Measurements from ENCODE around the gene TESK1.

- no peak for TF ChIP-seq YY1 (IDR thresholded peaks at IDR 0.05; ENCODE audit: insufficient read depth, insufficient read length)
- no peak for TF ChIP-seq ZNF274 (IDR thresholded peaks at IDR 0.05; ENCODE audit: low read depth, low read length)
- TF ChIP-seq SUZ12 (IDR thresholded peaks at IDR 0.05; ENCODE audit: extremely low read depth, insufficient read depth, insufficient read length): no peak
These were observed 41.9 kb upstream of the TESK1 start for GRCh38 chr9:35562895-35563780.
